Measurements from ENCODE around the gene SEMA4D. TPM values are rescaled to one million over a fixed set of nuclear protein-coding genes. Genes with fewer than 3 reads are reported as not detected.

The SEMA4D gene
- polyA plus RNA-seq, 1 donor from 2014 or later: 34.0 TPM

DNA sequence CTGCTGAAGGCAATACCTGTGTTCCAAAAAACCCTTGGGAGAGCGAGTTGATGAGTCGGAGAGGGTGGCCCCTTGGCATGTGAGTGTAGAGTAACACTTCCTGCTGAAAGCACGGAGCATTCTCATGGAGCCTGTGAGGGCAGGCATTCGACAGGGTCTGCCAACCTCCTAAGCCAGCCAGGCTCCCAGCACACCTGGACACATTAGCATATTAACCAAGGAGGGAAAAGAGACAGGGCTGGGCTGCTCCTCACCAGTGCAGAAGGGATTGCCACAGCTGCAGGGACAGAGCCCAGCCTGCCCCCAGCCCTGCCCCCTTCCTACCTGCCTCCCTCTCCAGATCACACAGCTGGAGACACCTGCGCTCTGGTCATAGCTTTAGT lies 46.4 kb upstream of the SEMA4D start:
- Histone ChIP-seq H3K4me2 (ENCODE audit: low read length) (no peak overlapping the region), H3K9me2 (ENCODE audit: insufficient read depth, low read length) (no peaks in the 10 kb centered on the region), H3K9ac (ENCODE audit: low read length) (no peak overlapping the region), H3K27me3 (ENCODE audit: insufficient read depth, low read depth, low read length) (no peaks in the 10 kb centered on the region), H3F3A (ENCODE audit: insufficient read depth, low read length, poor library complexity, severe bottlenecking) (no peaks in the 10 kb centered on the region), H3K36me3 (ENCODE audit: insufficient read depth, low read length) (no peaks in the 10 kb centered on the region), H2AFZ (ENCODE audit: low read depth, low read length) (no peak overlapping the region), H3K27ac (ENCODE audit: low read length) (no peak overlapping the region), H4K20me1 (ENCODE audit: insufficient read depth) (no peaks in the 10 kb centered on the region), H3K79me2 (replicated peaks; ENCODE audit: insufficient read depth, low read length) (no peaks in the 10 kb centered on the region), H3K9me3 (ENCODE audit: low read length) (no peaks in the 10 kb centered on the region), H3K4me3 (ENCODE audit: low read length) (no peak overlapping the region)
- TF ChIP-seq EZH2 (IDR thresholded peaks at IDR 0.05; ENCODE audit: borderline replicate concordance, insufficient read depth, low read length, poor library complexity, severe bottlenecking) (no peak), POLR2AphosphoS5 (IDR thresholded peaks at IDR 0.05) (no peak), TAF1 (IDR thresholded peaks at IDR 0.05; ENCODE audit: low read depth) (no peak)
- TF ChIP-seq, protein P1, sequence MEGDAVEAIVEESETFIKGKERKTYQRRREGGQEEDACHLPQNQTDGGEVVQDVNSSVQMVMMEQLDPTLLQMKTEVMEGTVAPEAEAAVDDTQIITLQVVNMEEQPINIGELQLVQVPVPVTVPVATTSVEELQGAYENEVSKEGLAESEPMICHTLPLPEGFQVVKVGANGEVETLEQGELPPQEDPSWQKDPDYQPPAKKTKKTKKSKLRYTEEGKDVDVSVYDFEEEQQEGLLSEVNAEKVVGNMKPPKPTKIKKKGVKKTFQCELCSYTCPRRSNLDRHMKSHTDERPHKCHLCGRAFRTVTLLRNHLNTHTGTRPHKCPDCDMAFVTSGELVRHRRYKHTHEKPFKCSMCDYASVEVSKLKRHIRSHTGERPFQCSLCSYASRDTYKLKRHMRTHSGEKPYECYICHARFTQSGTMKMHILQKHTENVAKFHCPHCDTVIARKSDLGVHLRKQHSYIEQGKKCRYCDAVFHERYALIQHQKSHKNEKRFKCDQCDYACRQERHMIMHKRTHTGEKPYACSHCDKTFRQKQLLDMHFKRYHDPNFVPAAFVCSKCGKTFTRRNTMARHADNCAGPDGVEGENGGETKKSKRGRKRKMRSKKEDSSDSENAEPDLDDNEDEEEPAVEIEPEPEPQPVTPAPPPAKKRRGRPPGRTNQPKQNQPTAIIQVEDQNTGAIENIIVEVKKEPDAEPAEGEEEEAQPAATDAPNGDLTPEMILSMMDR (IDR thresholded peaks at IDR 0.05; ENCODE audit: poor library complexity, severe bottlenecking): no peak

DNA sequence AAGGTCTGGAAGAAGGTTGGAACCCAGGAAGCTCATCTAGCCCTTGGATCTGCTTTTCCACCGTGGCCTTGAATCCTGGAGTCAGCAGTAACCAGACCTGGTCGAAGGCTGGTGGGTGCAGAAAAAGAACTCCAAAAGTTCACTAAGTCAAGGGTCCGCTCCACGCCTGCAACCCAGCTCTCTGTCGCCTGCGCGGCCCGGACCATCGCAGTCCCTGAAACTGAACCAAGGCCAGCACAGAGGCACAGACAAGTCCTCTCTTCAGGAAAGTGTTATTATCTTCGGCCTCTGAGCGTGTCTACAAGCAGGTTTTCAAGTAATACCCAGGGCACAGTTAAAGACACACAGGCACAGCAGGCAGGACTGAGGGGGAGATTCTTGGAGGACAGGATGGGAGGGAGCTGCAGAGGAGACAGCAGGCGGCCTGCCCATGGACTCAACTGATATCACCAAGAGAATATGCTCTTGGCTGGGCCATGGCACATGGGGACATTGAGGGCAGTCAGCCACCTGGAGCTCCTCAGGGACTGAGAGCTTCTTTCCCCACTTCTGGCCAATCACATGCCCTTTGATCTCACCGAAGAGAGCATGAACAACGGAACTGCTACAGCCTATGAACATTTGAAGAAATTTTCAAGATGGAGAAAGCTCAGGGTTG lies 45.8 kb upstream of the SEMA4D start:
- Histone ChIP-seq H2AFZ (ENCODE audit: low read depth, low read length) (no peak overlapping the region), H3K9me3 (ENCODE audit: low read length) (no peaks in the 10 kb centered on the region), H3K79me2 (replicated peaks; ENCODE audit: insufficient read depth, low read length) (no peaks in the 10 kb centered on the region), H3K9ac (ENCODE audit: low read length) (no peak overlapping the region), H3K27me3 (ENCODE audit: insufficient read depth, low read depth, low read length) (no peaks in the 10 kb centered on the region), H4K20me1 (ENCODE audit: insufficient read depth) (no peaks in the 10 kb centered on the region), H3F3A (ENCODE audit: insufficient read depth, low read length, poor library complexity, severe bottlenecking) (no peaks in the 10 kb centered on the region), H3K4me3 (ENCODE audit: low read length) (no peak overlapping the region), H3K4me2 (ENCODE audit: low read length) (no peak overlapping the region), H3K27ac (ENCODE audit: low read length) (no peak overlapping the region), H3K36me3 (ENCODE audit: insufficient read depth, low read length) (no peaks in the 10 kb centered on the region), H3K9me2 (ENCODE audit: insufficient read depth, low read length) (no peaks in the 10 kb centered on the region)
- no peak for TF ChIP-seq MXI1 (conservative IDR thresholded peaks at IDR 0.05; ENCODE audit: poor library complexity, severe bottlenecking)
- TF ChIP-seq, protein P2, sequence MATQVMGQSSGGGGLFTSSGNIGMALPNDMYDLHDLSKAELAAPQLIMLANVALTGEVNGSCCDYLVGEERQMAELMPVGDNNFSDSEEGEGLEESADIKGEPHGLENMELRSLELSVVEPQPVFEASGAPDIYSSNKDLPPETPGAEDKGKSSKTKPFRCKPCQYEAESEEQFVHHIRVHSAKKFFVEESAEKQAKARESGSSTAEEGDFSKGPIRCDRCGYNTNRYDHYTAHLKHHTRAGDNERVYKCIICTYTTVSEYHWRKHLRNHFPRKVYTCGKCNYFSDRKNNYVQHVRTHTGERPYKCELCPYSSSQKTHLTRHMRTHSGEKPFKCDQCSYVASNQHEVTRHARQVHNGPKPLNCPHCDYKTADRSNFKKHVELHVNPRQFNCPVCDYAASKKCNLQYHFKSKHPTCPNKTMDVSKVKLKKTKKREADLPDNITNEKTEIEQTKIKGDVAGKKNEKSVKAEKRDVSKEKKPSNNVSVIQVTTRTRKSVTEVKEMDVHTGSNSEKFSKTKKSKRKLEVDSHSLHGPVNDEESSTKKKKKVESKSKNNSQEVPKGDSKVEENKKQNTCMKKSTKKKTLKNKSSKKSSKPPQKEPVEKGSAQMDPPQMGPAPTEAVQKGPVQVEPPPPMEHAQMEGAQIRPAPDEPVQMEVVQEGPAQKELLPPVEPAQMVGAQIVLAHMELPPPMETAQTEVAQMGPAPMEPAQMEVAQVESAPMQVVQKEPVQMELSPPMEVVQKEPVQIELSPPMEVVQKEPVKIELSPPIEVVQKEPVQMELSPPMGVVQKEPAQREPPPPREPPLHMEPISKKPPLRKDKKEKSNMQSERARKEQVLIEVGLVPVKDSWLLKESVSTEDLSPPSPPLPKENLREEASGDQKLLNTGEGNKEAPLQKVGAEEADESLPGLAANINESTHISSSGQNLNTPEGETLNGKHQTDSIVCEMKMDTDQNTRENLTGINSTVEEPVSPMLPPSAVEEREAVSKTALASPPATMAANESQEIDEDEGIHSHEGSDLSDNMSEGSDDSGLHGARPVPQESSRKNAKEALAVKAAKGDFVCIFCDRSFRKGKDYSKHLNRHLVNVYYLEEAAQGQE (IDR thresholded peaks at IDR 0.05; ENCODE audit: borderline replicate concordance): no peak
- TF ChIP-seq EP300 (conservative IDR thresholded peaks at IDR 0.05; ENCODE audit: poor library complexity, severe bottlenecking): no peak
- no peak for TF ChIP-seq TAF1 (IDR thresholded peaks at IDR 0.05; ENCODE audit: low read depth)
- TF ChIP-seq RAD21 (conservative IDR thresholded peaks at IDR 0.05): no peak
- TF ChIP-seq, protein P1 (IDR thresholded peaks at IDR 0.05; ENCODE audit: poor library complexity, severe bottlenecking): no peak
- no peak for TF ChIP-seq SMC3 (conservative IDR thresholded peaks at IDR 0.05; ENCODE audit: poor library complexity)
- TF ChIP-seq POLR2AphosphoS5 (IDR thresholded peaks at IDR 0.05): no peak
- no peak for TF ChIP-seq EZH2 (IDR thresholded peaks at IDR 0.05; ENCODE audit: borderline replicate concordance, insufficient read depth, low read length, poor library complexity, severe bottlenecking)
